GM23338 (cell line): ENCODE results near the gene TRAK1.

Source experiments
- EZH2 ChIP-seq: fragments of 200-600 bp; sonication (generic); IDR thresholded peaks from one replicate; pipeline ENCODE4 v1.8.0; 2017; ENCODE audit warnings: antibody characterized with exemption, mild to moderate bottlenecking, low read depth; ENCODE audit not compliant: unreplicated experiment
- NANOG ChIP-seq: IDR thresholded peaks from 2 replicates; pipeline ENCODE4 v1.6.1; 2016; ENCODE audit warnings: antibody characterized with exemption, borderline replicate concordance
- POLR2AphosphoS5 ChIP-seq: IDR thresholded peaks from 2 replicates; pipeline ENCODE4 v1.6.1; 2016; ENCODE audit warnings: antibody characterized with exemption, low read depth
- TF ChIP-seq, protein P1 (sequence below), 2 experiments: fragments of 200-600 bp in 1 of 2; sonication (generic) in 1 of 2; conservative IDR thresholded peaks; 2 replicates each; pipeline versions ENCODE4 v1.5.1 to v1.6.1; 2016 to 2017; ENCODE audit warnings: antibody characterized with exemption in 2 of 2, low read depth in 2 of 2, mild to moderate bottlenecking in 2 of 2, moderate library complexity in 1 of 2
- TF ChIP-seq, protein P2 (sequence below): IDR thresholded peaks from one replicate; pipeline ENCODE4 v1.6.1; 2018; ENCODE audit warnings: antibody characterized with exemption; ENCODE audit not compliant: unreplicated experiment

DNA sequence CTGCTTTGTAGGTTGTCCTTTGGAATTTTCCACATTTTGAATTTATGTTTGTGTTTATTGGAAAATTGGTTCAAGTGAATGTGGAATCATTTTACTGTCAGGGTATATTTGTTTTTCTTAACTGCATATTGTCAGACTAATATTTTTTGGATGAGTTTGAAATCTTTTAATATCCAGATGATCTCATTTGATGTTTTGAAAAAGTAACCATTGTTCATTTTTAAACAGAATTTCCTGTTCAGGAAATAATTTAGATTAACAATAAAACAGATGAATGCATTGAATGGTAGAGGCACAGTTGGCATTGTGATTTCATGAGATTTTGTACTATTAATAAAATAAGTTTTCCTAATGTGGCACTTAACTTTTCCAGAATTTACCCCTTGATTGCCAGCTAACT, 15.5 kb downstream of the TRAK1 start:
- TF ChIP-seq, protein P1, sequence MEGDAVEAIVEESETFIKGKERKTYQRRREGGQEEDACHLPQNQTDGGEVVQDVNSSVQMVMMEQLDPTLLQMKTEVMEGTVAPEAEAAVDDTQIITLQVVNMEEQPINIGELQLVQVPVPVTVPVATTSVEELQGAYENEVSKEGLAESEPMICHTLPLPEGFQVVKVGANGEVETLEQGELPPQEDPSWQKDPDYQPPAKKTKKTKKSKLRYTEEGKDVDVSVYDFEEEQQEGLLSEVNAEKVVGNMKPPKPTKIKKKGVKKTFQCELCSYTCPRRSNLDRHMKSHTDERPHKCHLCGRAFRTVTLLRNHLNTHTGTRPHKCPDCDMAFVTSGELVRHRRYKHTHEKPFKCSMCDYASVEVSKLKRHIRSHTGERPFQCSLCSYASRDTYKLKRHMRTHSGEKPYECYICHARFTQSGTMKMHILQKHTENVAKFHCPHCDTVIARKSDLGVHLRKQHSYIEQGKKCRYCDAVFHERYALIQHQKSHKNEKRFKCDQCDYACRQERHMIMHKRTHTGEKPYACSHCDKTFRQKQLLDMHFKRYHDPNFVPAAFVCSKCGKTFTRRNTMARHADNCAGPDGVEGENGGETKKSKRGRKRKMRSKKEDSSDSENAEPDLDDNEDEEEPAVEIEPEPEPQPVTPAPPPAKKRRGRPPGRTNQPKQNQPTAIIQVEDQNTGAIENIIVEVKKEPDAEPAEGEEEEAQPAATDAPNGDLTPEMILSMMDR (conservative IDR thresholded peaks at IDR 0.05; ENCODE audit: low read depth in 2 of 2), result no peak
- TF ChIP-seq, protein P2, sequence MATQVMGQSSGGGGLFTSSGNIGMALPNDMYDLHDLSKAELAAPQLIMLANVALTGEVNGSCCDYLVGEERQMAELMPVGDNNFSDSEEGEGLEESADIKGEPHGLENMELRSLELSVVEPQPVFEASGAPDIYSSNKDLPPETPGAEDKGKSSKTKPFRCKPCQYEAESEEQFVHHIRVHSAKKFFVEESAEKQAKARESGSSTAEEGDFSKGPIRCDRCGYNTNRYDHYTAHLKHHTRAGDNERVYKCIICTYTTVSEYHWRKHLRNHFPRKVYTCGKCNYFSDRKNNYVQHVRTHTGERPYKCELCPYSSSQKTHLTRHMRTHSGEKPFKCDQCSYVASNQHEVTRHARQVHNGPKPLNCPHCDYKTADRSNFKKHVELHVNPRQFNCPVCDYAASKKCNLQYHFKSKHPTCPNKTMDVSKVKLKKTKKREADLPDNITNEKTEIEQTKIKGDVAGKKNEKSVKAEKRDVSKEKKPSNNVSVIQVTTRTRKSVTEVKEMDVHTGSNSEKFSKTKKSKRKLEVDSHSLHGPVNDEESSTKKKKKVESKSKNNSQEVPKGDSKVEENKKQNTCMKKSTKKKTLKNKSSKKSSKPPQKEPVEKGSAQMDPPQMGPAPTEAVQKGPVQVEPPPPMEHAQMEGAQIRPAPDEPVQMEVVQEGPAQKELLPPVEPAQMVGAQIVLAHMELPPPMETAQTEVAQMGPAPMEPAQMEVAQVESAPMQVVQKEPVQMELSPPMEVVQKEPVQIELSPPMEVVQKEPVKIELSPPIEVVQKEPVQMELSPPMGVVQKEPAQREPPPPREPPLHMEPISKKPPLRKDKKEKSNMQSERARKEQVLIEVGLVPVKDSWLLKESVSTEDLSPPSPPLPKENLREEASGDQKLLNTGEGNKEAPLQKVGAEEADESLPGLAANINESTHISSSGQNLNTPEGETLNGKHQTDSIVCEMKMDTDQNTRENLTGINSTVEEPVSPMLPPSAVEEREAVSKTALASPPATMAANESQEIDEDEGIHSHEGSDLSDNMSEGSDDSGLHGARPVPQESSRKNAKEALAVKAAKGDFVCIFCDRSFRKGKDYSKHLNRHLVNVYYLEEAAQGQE, result no peak
- TF ChIP-seq EZH2 (no peak), NANOG (no peak), POLR2AphosphoS5 (no peak)
